ENCODE results near the gene GZF1. TPM values are rescaled to one million over a fixed set of nuclear protein-coding genes. Genes with fewer than 3 reads are reported as not detected.
A peak's percentile ranks its signal among the peaks of the same experiment; 100 is the strongest.

GZF1 gene
- total RNA-seq: 10 to 100 TPM in 1 of 4 donors, 1 to 10 TPM in 3; 3.4 to 11.8 (median 5.1) TPM

- Histone ChIP-seq H3K4me3 (peak within 1 kb of the TSS; percentile 64 to 94 (median 82)), H3K36me3 (peaks cover 0 to 18% (median 5%) of the 10 kb centered on the region in 3 donors), H3K4me1 (peaks cover 18 to 68% (median 42%) of the 10 kb centered on the region in 3 donors), H3K27me3 (no peaks in the 10 kb centered on the region), H3K27ac (peak within 1 kb of the TSS; percentile 96 to 100 (median 100)), H3K9me3 (no peaks in the 10 kb centered on the region)
- 0 to 1% methylated on average over 12 to 29 of the region's 114 CpGs for WGBS, 2 donors
- peak in 3 of 6 experiments; percentile 25 to 54 (median 30) for TF ChIP-seq CTCF (IDR thresholded peaks at IDR 0.05)
- peak in 3 of 4 donors; percentile 54 to 96 (median 95) for TF ChIP-seq POLR2A (IDR thresholded peaks at IDR 0.05)
- intact Hi-C loops (cut with DNase I): no loop called here
- DNase-seq: peak; percentile 86
Observed at GRCh38 chr20:23361476-23362391, at the start of gene GZF1. Gene GZF1, plus strand, starts transcription at chr20:23362182. Its CDS starts 2,202 bp downstream, at chr20:23364384.

- TF ChIP-seq CTCF (IDR thresholded peaks at IDR 0.05) (no peak), POLR2A (IDR thresholded peaks at IDR 0.05) (no peak)
- 53 to 80% methylated on average over 1 of the region's 1 CpG for WGBS, 2 donors
- Histone ChIP-seq H3K36me3 (no peaks in the 10 kb centered on the region), H3K27me3 (peaks cover 0 to 9% (median 0%) of the 10 kb centered on the region in 4 donors), H3K4me3 (no peak overlapping the region), H3K27ac (no peak overlapping the region), H3K4me1 (peaks cover 0 to 19% (median 0%) of the 10 kb centered on the region in 3 donors), H3K9me3 (no peaks in the 10 kb centered on the region)
- intact Hi-C loops (cut with DNase I): no loop called here
- DNase-seq: no peak
Observed at GRCh38 chr20:23313271-23313670, 48.7 kb upstream of the GZF1 start.

- Histone ChIP-seq H3K27ac (peak overlapping the region; percentile 7 to 83 (median 52)), H3K9me3 (no peaks in the 10 kb centered on the region)
- 75 to 85% methylated on average over 4 to 5 of the region's 5 CpGs for WGBS, 2 donors
Observed at GRCh38 chr20:23314699-23315098, 47.3 kb upstream of the GZF1 start.

GRCh38 chr20:23315099-23315498 lies 46.9 kb upstream of the GZF1 start:
- Histone ChIP-seq H3K27ac (peak overlapping the region in 3 of 4 donors; percentile 7 to 83 (median 73)), H3K4me1 (peaks cover 0 to 19% (median 0%) of the 10 kb centered on the region in 3 donors), H3K4me3 (no peak overlapping the region), H3K9me3 (no peaks in the 10 kb centered on the region), H3K36me3 (no peaks in the 10 kb centered on the region), H3K27me3 (peaks cover 0 to 12% (median 0%) of the 10 kb centered on the region in 4 donors)
- WGBS, 2 donors: 38 to 48% methylated on average over 9 of the region's 9 CpGs
- no peak for DNase-seq
- intact Hi-C loops (cut with DNase I): no loop called here
- TF ChIP-seq CTCF (IDR thresholded peaks at IDR 0.05) (no peak), POLR2A (IDR thresholded peaks at IDR 0.05) (no peak)

More at GRCh38 chr20:23314699-23315098, 47.3 kb upstream of the GZF1 start:
- Histone ChIP-seq H3K27me3 (peaks cover 0 to 12% (median 0%) of the 10 kb centered on the region in 4 donors), H3K4me3 (no peak overlapping the region), H3K4me1 (peaks cover 0 to 19% (median 0%) of the 10 kb centered on the region in 3 donors), H3K36me3 (no peaks in the 10 kb centered on the region)
- no peak for DNase-seq
- intact Hi-C loops (cut with DNase I): no loop called here
- TF ChIP-seq POLR2A (IDR thresholded peaks at IDR 0.05) (no peak), CTCF (IDR thresholded peaks at IDR 0.05) (no peak)

GRCh38 chr20:23316626-23317025 lies 45.4 kb upstream of the GZF1 start:
- intact Hi-C loops (cut with DNase I): no loop called here
- H3K27me3 ChIP-seq: peaks cover 0 to 12% (median 0%) of the 10 kb centered on the region in 4 donors
- WGBS, 2 donors: 96 to 100% methylated on average over 2 to 3 of the region's 3 CpGs
- H3K9me3 ChIP-seq: no peaks in the 10 kb centered on the region
- DNase-seq: no peak
- H3K4me1 ChIP-seq: peaks cover 0 to 19% (median 0%) of the 10 kb centered on the region in 3 donors
- H3K4me3 ChIP-seq: no peak overlapping the region
- TF ChIP-seq CTCF (IDR thresholded peaks at IDR 0.05) (no peak), POLR2A (IDR thresholded peaks at IDR 0.05) (no peak)
- no peaks in the 10 kb centered on the region for H3K36me3 ChIP-seq
- H3K27ac ChIP-seq: no peak overlapping the region
